WERI-Rb-1 (cell line): ENCODE measurements around the gene ZNF473.

Experiments used
- DNase-seq: peaks from one replicate; pipeline ENCODE4 v3.0.0-alpha.2; 2020
- H3K27ac ChIP-seq: fragments of 250-450 bp; sonication (Bioruptor Pico); 2 replicates; pipeline ENCODE4 v1.5.1; 2020; ENCODE audit warnings: mild to moderate bottlenecking, moderate library complexity
- H3K27me3 ChIP-seq: fragments of 250-450 bp; sonication (Bioruptor Pico); 2 replicates; pipeline ENCODE4 v1.5.1; 2021; ENCODE audit warnings: mild to moderate bottlenecking, low read depth, moderate library complexity; ENCODE audit not compliant: insufficient read depth, severe bottlenecking
- H3K36me3 ChIP-seq: fragments of 250-450 bp; sonication (Bioruptor Pico); 2 replicates; pipeline ENCODE4 v1.5.1; 2020; ENCODE audit warnings: mild to moderate bottlenecking, moderate library complexity
- H3K4me3 ChIP-seq: 2 replicates; pipeline ENCODE4 v1.5.1; 2011; ENCODE audit warnings: low read depth, mild to moderate bottlenecking, control low read depth, low read length
- H3K9me3 ChIP-seq: fragments of 250-450 bp; sonication (Bioruptor Pico); 2 replicates; pipeline ENCODE4 v1.5.1; 2021; ENCODE audit warnings: mild to moderate bottlenecking, moderate library complexity; ENCODE audit not compliant: severe bottlenecking
- CTCF ChIP-seq: IDR thresholded peaks from 2 replicates; pipeline ENCODE4 v1.5.1; 2011; ENCODE audit warnings: low read depth, mild to moderate bottlenecking, control low read depth, inconsistent platforms, low read length

ZNF473 gene

GRCh38 chr19:50030937-50031336 lies 5.1 kb downstream of the ZNF473 start:
- peaks cover 69% of the 10 kb centered on the region for H3K36me3 ChIP-seq

GRCh38 chr19:50036908-50037307 lies 11.1 kb downstream of the ZNF473 start:
- H3K27me3 ChIP-seq, result no peaks in the 10 kb centered on the region
- no peaks in the 10 kb centered on the region for H3K9me3 ChIP-seq
- peaks cover 85% of the 10 kb centered on the region for H3K36me3 ChIP-seq
- no peak overlapping the region for H3K4me3 ChIP-seq
- no peak for DNase-seq
- TF ChIP-seq CTCF, result no peak
- H3K27ac ChIP-seq, result no peak overlapping the region

More at GRCh38 chr19:50030937-50031336, 5.1 kb downstream of the ZNF473 start:
- DNase-seq, result no peak
- no peak for TF ChIP-seq CTCF
- Histone ChIP-seq H3K27me3 (no peaks in the 10 kb centered on the region), H3K4me3 (no peak overlapping the region), H3K27ac (no peak overlapping the region), H3K9me3 (no peaks in the 10 kb centered on the region)

- no peak for DNase-seq
- Histone ChIP-seq H3K4me3 (no peak overlapping the region), H3K27me3 (no peaks in the 10 kb centered on the region), H3K9me3 (peaks cover 13% of the 10 kb centered on the region), H3K27ac (no peak overlapping the region), H3K36me3 (peaks cover 83% of the 10 kb centered on the region)
- TF ChIP-seq CTCF, result no peak
Measured at GRCh38 chr19:50039968-50040367, 14.2 kb downstream of the ZNF473 start.

DNA sequence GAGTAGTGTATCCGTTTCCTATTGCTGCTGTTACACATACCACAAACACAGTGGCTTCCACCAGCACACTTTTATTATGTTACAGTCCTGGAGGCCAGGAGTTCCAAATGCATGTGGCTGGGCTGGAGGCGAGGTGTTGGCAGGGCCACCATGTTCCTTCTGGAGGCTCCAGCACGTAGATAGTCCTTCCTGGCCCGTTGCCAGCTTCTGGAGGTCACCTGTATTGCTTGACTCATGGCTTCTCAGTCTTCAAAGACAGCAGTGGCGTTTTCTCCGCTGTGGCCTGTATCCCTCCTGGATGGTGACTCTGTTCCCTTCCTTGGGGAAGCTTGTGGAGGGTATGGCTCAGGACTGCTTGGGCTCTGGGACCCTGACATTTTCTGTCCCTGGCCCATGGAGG lies 15.2 kb downstream of the ZNF473 start:
- H3K4me3 ChIP-seq, result no peak overlapping the region
- no peaks in the 10 kb centered on the region for H3K27me3 ChIP-seq
- peaks cover 21% of the 10 kb centered on the region for H3K9me3 ChIP-seq
- no peak for TF ChIP-seq CTCF
- H3K36me3 ChIP-seq, result peaks cover 86% of the 10 kb centered on the region
- DNase-seq, result no peak
- H3K27ac ChIP-seq, result no peak overlapping the region

DNA sequence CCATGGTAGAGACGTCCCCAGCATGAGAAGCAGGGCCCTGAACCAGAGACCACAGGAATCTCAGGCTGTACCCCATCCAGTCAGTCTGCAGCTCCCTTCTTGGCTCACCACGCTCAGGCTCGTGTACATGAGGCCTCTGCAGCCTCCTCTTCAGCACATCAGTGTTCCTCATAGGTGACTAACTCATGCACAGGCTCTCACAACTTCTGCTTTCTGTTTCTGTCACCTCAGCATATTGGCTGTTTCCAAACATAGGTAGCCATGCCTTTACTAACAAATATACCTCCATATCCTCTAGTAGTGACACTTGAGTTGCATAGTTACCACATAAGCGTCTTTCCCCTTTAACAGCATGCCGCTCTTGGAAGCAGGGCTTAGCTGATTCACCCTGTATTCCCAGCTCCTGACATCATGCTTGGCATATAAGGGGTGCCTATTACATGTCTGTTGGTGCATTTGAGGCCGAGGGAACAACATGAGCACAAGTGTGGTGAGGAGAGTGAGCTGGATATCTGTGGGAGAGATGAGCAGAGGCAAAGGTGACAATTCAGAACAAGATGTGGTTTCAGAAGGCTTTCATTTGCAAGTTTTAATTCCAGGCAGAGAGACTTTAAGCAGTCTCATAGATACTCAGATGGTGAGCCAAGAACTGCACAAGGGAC lies 16.7 kb downstream of the ZNF473 start:
- TF ChIP-seq CTCF, result no peak
- no peak overlapping the region for H3K4me3 ChIP-seq
- H3K27ac ChIP-seq, result no peak overlapping the region
- peaks cover 26% of the 10 kb centered on the region for H3K9me3 ChIP-seq
- H3K27me3 ChIP-seq, result no peaks in the 10 kb centered on the region
- H3K36me3 ChIP-seq, result peaks cover 92% of the 10 kb centered on the region
- DNase-seq, result no peak

DNA sequence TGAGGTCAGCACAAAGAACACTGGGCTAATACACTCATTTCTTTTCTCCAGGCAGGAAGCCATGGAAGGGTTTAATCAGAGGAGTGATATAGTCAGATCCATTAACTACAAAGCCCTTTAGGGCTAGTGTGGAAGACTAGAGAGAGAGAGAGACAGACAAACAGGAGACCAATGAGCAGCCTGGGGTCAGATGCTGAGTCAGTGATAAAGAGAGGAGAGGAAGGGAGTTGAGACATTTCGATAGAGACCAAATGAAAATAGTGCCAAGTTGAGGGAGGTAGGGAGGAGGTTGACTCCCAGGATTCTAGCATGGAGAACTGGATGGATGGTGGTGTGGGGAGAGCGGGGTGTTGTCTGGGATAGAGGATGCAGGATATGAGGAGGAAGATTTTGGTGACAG lies 18.2 kb downstream of the ZNF473 start:
- TF ChIP-seq CTCF, result no peak
- peaks cover 28% of the 10 kb centered on the region for H3K9me3 ChIP-seq
- H3K4me3 ChIP-seq, result no peak overlapping the region
- H3K36me3 ChIP-seq, result peaks cover 92% of the 10 kb centered on the region
- DNase-seq, result no peak
- no peak overlapping the region for H3K27ac ChIP-seq
- no peaks in the 10 kb centered on the region for H3K27me3 ChIP-seq
